ENCODE results near the gene GIPC1.

GRCh38 chr19:14467816-14468215 lies 28.1 kb downstream of the GIPC1 start:
- TF ChIP-seq CTCF (IDR thresholded peaks at IDR 0.05) (no peak), POLR2A (IDR thresholded peaks at IDR 0.05) (no peak)

Measured in ovary (tissue), 3 donors.